ENCODE data around the gene ADAMTS7.
"Not testable (repeated sequence)": the region's sequence is repeated elsewhere in the genome, so short reads cannot be mapped to it uniquely, and the experiment has no call there.

Gene ADAMTS7

DNA sequence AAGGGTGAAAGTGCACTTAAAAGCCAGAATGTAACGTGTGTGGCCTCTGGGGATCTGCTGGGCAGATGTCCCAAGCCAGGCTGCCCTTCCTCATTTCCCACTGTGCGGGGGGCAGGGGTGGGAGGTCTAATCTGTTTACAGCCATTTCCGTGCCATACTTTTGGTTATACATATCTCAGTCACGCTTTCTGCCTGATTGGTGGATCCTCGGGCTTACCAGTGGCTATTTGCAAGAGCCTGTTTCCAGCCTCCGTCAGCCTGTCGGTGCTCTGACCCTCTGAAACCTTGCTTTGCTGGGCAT is 58.0 kb downstream of the ADAMTS7 start:
- not testable (repeated sequence) for DNase-seq (ENCODE audit: low read depth in 2 of 2)

DNA sequence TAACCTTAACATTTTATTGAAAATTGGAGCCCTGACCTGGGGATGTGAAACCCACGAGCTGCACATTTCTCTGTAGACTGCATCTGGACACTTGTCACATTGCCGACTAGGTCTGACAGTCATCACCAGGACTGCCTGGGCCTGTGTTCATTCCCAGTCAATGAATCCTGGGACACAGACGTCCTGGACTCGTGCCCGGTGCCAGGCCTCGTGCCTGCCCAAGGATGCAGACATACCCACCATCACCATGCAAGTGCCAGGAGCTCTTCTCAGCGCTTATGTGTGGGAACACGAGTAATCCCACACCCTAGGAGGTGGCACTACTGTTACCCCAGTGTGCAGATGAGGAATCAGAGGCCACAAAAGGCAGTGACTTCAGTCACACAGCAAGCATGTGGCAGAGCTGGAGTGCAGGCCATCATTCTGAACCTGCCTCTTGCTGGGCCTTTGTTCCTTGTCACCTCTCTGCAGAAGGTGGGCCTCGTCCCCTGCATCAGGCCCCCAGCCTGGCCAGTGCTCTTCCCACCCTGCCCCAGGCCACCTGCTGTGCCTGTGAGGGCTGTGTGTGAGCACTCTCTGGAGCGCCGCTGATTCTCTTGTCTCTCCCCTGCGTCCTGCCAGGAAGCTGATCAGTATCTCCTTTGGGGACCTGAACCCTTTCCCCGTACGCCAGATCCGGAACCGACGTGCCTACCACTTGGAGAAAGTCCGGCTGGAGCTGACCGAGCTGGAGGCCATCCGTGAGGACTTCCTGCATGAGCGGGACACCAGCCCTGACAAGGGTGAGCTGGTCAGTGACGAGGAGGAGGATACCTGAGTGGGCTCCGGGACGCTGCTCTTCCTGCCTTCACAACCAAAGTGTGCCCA is 58.5 kb downstream of the ADAMTS7 start:
- DNase-seq (ENCODE audit: low read depth in 2 of 2): no peak

DNA sequence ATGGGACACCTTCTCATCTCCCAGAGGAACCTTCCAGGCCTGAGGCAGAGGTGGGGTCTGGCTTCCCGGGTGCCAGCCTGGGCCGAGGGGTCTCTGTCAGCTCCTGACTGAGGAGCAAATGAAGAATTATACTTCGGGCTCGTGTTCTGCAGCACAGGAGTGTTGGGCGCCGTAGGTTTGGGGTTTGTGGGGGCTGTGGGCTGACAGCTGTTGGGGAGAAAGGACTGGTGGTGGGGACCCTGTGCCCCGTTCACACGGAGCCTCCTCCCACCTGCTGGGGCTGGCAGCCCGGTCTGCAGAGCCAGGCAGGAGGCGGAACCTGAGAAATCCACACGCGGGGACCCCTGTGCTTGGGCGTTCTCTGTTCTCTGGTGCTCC is 59.7 kb downstream of the ADAMTS7 start:
- no peak for DNase-seq (ENCODE audit: low read depth in 2 of 2)

DNA sequence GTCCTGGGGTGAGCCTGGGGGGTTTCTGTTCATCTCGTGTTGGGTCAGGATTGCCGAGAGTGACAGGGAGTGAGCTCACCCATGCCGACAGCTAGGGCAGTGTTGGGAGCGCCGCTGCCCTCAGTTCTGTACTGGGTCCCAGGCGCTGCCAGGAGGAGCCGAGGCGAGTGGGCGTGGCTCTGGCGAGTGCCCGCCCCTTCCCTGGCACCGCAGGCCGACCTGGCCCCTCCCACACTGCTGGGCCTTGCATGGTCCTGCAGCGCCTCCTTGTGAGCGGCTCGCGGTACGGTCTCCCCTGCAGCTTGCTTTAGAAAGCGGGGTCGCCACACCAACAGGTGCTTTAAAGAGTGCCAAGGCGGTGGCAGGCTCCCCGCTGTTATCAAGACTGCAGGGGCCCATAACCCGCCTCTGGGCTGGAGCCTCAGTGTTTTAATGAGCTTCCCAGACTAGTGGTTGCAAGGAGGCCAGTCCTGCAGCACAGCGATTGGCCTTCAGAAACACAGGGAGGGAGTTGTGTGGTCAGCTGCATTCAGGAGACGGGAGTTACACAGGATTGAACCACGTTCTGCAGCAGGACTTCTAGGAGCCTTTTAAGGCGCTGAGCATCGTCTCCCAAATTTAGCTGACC is 60.2 kb downstream of the ADAMTS7 start:
- peak; percentile 78 to 82 for DNase-seq (ENCODE audit: low read depth in 2 of 2)

DNA sequence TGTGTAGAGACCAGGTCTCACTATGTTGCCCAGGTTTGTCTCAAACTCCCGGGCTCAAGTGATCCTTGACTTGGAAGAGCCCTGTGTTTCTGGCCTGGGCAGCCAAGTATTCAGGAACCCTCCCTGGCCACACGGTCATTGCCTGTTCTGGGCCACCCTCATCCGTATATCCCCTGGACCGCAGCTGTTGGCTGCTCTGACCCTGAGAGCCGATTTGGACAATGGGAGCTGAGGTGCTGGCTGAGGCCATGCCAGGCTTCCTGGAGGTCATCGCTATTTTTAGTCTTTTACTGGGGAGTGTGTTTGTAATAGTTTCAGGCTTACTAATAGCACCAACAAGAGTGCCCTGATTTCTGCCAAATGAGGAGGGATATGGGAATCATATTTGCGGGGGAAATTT is 60.7 kb downstream of the ADAMTS7 start:
- no peak for DNase-seq (ENCODE audit: low read depth in 2 of 2)

DNA sequence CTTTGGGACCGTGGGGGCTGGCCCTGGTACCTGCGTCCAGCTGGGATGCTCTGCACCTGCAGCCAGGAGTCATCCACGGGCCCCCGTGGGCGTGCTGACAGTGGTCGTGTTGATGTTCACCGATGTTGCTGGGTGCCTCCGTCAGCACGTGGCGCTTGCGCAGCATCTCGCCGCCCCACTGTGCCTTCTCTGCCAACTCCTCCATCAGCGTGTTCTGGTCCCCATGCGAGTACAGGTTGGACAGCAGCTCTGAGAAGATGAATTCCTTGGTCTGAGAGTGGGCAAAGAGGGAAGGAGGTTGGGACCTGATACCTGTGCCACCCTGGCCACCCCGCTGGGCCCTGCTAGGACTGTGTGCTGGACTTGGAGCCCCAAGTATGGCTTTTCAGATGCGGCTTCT is 61.4 kb downstream of the ADAMTS7 start:
- no peak for DNase-seq (ENCODE audit: low read depth in 2 of 2)

DNA sequence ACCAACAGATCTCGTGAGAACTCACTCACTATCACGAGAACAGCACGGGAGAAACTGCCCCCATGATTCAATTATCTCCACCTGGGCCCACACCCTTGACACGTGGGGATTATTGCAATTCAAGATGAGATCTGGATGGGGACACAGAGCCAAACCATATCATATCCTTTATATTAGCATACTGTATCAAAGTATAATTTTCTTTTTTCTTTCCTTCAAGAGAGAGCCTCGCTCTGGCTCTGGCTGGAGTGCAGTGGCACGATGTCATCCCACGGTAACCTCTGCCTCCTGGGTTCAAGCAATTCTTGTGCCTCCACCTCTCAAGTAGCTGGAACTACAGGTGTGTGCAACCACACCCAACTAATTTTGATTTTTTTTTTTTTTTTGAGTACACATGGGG is 63.4 kb downstream of the ADAMTS7 start:
- not testable (repeated sequence) for DNase-seq (ENCODE audit: low read depth in 2 of 2)

DNA sequence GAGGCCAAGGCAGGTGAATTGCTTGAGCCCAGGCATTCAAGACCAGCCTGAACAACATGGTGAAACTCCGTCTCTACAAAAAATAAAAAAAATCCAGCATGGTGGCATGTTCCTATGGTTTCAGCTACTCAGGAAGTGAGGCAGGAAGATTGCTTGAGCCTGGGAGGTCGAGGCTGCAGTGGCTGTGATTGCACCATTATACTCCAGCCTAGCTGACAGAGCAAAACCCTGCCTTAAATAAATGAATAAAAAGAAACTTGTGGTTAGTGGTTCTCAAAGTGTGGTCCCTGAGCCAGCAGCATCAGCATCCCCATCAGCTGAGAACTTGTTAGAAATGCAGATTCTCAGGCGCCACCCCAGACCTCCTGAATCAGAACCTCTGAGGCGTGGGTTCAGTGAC is 69.6 kb downstream of the ADAMTS7 start:
- not testable (repeated sequence) for DNase-seq (ENCODE audit: low read depth in 2 of 2)

DNA sequence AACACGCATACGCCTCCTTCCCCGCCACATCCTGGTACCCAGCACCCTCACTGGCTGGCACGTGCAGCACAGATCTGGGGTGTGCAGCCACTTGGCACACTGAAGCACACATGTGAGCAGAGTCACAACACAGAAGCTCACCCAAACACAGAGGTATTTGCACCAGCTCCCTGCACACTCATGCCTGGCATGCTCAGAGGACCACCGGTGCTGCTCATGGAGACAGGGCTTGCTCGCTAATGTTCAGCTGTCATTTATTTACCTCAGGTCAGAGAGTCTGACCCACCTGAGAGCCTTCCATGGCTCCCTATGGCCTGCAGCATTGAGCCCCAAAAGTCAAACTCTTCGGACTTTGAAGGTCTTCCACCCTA is 70.4 kb downstream of the ADAMTS7 start:
- DNase-seq (ENCODE audit: low read depth in 2 of 2): no peak

DNA sequence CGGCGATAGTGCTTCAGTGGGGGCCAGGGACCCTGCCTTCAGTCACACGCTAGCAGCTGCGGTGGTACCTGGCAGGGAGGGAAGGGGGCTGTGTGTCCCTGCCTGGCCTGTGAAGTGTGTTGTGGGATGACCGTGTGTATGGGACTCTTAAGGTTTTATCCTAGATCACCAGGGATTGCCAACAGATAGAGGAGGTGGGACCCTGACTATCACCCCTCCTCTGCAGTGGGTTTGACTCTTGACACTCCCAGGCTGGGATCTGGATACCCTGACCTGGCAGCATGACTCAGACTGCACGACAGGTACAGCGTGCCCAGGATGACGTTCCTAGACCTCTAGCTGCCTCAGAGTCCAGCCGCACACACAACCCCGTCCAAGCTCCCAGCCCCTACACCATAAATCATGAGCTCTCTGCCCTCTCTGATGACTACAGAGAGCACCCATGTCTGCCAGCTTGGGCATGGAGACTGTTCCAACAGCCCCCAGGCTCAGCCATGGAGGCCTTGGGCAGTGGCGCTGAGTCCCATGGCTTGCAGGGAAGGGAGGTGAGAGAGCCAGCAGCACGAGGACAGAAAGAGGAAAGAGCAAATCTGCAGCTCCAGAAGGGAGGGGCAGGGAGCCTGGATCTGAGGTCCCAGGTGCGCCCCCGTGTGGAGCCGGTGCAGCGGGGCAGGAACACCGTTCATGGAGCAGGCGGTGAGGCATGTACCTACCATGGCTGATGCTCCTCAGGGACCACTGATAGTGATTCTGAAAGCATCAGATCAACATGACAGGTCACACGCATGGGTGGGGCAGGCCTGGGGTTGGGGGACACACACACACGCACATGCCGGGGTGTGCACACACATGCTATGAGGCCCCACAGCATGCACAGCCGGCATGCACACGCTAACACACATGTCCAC is 71.0 kb downstream of the ADAMTS7 start:
- no peak for DNase-seq (ENCODE audit: low read depth in 2 of 2)

DNA sequence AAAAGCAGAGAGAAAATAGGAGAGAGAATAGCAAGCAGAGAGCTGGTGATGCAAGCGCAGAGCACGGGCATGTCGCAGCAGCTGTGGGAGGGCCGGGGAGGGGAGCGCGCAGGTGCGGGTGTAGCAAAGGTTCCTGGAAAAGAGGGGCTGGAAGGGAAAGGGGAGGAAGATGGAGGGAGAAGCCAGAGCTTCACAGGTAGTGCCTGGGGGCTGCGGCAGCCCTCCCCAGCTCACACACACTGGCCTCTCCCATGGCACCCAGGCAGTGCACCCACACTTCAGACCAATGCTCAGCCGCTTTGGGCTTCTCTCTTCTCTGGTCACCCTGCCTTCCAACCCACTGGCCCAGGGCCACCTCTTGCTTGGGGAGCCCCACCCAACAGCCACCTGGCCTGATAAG is 72.1 kb downstream of the ADAMTS7 start:
- no peak for DNase-seq (ENCODE audit: low read depth in 2 of 2)

DNA sequence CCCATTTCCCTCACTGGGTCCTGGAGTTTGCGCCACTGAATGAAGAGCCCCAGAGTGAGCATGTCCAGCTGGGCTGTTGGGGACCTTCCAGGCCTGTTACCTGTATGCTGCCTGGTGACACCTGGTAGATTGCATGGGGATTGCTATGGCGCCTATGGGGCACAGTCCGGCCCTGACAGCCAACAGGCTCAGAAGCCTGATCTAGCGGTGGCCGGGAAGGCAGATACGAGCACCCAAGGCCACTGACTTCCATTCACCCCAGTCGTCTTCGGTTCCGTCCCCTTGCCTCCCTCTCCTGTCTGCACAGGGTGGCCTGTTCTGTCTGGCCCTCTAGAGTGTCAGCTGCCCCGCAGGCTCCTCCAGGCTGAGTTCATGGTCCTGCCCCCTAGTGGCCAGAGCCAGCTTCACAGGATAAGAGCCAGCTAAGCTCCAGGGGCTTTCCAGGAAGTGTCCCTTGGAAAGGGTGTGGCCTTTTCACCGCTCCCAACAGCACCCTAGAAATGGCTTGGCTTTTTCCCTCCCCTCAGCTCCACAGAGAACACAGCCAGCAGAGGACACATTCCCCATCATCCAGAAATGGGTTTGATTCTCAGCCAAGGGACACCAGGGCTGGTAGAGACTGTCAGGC is 73.2 kb downstream of the ADAMTS7 start:
- DNase-seq (ENCODE audit: low read depth in 2 of 2): not testable (repeated sequence)

DNA sequence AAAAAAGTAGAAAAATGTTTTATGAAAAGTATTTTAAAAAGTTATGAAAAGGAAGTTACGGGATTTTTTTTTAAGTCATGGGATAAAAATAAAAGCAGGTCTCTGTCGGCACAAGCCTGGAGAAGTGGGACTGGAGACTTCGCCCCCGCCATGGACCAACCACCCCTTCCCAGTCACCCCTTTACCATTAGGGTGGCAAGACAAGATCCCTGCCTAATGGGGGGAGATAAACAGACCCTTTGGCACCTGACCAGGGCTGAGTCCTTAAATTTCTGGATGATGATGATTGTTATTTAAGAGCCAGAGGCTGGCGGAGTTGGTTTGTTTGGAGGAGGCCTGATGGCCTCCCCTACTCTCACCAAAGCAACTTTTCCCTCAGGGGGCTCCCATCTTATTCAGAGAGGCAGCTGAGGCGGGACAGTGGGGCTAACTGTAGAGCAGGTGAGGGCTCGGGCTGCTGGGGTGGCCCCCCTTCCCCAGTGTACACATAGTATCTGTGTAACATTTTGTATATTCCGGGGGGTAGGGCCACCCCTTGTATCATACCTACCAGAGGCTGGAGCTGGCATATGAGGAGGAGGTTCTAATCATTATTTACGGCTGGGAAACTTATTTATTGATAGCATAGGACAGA is 74.0 kb downstream of the ADAMTS7 start:
- no peak for DNase-seq (ENCODE audit: low read depth in 2 of 2)

DNA sequence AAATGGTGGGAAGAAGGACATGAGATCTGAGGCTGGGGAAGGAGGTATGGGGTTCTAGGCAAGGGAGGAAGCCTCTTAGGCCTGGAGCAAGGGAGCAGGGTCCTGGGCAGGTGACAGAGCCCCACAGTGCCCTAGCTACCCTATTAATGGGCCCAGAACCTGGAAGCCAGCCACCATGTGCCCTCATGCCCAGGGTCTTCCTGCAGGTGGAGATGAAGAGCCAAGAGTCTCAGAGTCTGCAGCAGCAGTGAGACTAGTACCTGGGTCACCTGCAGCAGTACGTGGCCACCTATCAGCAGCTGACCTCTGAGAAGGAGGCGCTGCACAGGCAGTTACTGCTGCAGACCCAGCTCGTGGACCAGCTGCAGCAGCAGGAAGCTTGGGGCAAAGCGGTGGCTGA is 75.0 kb downstream of the ADAMTS7 start:
- not testable (repeated sequence) for DNase-seq (ENCODE audit: low read depth in 2 of 2)

DNA sequence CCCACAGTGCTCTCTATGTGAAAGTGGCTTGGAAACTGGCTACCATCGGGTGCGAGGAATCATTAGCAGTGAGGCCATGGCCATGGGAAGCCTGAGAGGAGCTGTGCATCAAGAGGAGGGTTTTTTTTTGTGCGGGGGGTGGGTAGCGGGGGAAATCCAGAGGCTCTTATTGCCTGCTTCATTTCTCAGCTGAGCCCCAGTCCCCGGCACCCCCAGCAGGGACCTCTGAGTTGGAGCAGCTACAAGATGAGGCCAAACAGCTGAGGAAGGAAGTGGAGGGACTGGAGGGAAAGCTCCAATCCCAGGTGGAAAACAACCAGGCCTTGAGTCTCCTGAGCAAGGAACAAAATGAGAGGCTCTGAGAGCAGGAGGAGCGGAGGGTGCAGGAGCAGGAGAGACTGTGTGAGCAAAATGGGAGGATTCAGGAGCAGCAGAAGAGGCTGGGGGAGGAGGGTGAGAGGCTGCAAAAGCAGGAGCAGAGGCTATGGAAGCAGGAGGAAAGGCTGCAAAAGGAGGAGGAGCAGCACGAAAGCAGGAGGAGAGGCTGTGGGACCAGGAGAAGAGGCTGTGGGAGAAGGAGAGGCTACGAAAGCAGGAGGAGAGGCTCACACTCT is 76.7 kb downstream of the ADAMTS7 start:
- DNase-seq (ENCODE audit: low read depth in 2 of 2): no peak

DNA sequence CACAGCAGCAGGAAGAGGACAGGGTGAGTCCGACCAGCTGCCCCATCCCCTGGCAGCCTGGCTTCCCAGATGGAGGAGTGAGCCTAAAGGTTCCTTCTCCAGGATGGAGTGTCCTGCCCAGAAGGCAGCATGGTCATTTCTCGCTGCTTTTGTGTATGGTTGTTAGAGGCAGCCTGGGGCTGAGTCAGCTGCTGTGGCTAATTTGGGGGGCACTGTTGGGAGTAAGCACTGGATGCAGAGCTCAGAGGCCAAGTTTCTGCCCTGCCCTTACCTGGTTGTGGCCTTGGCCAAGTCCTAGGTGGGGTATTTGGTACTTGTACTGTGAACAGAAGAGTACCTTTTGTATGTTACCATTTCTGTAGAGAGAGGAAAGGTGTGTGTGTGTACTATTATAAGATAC is 78.6 kb downstream of the ADAMTS7 start:
- no peak for DNase-seq (ENCODE audit: low read depth in 2 of 2)

DNA sequence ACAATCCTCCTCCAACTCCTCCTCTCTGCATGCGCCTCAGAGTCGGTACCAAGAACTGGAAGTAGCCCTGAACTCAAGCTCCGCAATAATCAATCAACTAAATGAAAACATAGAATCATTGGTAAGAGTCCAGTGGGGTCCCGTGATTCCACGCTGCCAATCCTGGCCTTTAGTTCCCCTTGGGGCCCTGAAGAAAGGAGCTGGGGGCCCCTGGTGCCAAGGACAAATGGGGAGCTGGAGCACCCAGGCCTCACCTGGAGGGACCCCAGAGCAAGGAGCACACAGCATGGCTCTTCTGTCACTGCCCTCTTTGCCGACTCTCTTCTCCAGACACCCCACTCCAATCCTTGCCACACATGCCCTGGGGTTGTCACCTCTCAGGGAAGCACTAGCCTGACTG is 80.3 kb downstream of the ADAMTS7 start:
- no peak for DNase-seq (ENCODE audit: low read depth in 2 of 2)

DNA sequence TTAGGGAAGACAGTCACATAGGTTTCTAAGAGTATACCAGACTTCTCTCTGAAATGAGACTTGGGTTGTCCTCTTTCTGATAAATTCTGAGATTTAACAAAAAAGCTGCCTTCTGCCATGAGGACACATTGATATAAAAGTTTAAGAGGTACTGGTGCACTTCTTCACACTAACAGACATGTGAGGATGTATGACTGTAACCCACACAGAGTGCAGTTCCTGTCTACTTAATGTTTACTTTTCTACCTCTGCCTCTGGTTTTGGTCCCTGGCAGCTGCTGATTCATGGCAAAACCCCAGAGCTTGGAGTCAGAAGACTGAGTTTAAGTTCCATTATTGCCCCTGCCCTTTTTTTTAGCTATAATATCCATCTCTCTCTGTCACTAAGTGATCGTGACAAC is 82.8 kb downstream of the ADAMTS7 start:
- DNase-seq (ENCODE audit: low read depth in 2 of 2): not testable (repeated sequence)

DNA sequence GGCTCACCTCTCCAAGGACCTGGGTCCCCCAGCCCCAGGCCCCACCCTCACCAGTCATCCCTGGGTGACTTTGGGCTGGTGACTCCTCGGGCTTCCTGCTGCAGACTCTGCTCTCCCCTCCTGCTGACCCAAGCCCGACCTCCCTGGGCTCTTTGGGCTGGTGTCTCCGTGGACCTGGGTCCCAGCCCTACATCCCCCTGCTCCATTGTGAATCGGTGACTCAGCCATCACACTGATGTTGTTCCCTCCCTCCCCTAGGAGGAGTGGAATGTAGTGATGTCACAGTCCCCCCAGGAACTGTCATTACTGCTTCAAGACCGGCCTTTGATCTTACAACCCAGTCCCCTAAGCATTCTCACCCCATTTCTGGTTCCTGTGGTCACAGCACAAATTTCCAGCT is 83.7 kb downstream of the ADAMTS7 start:
- DNase-seq (ENCODE audit: low read depth in 2 of 2): no peak

DNA sequence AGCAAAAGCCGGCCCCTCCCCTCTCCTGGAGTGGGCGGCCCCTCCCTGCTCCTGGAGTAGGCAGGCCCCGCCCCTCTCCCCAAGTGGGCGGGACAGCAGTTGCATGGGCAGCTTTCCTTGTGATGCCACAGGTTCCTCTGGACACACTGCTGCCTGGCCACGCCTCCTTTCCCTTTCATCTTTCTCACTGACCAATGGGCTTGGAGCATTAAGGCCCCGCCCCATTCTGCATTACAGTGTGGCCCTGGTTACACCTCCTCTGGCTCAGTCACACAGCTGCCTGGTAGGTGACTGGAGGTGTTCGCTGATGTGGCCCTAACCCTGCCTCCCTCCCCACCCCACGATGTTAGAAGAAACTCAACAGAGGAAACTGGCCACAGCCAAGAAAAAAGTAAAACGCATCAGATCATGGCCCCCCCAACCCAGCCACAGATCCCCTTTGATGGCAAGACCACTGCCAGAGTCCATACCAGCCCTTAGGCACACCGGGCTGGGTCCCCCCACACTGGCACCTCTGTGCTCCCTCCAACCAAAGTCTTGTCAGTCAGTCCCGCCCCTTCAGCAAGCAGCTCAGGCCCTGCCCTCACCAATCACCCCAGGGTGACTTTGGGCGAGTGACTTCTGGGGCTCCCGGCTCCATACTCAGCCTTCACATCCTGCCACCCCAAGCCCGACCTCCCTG is 84.3 kb downstream of the ADAMTS7 start:
- no peak for DNase-seq (ENCODE audit: low read depth in 2 of 2)
